Prostate gland (tissue), 2 donors: Measurements from ENCODE around the gene AMOTL1. TPM values are rescaled to one million over a fixed set of nuclear protein-coding genes. Genes with fewer than 3 reads are reported as not detected.

Source experiments
- DNase-seq: peaks from one replicate; pipeline ENCODE4 v3.0.0-alpha.2; 2019; ENCODE audit warnings: low spot score
- H3K27ac ChIP-seq, 2 donors: fragments of 200-600 bp; sonication (generic); 2 replicates each; pipeline ENCODE4 v1.5.1; 2017 to 2019
- H3K27me3 ChIP-seq: fragments of 200-600 bp; sonication (generic); replicated peaks from 2 replicates; pipeline ENCODE4 v1.5.1; 2019; ENCODE audit not compliant: insufficient read depth
- H3K36me3 ChIP-seq, 2 donors: fragments of 200-600 bp; sonication (generic); 1 replicate in 1 of 2; 2 replicates in 1 of 2; pipeline versions ENCODE4 v1.5.1 to v1.8.1; 2017 to 2019
- H3K4me1 ChIP-seq: fragments of 200-600 bp; sonication (generic); replicated peaks from 2 replicates; pipeline ENCODE4 v1.5.1; 2019
- H3K4me3 ChIP-seq, 2 donors: fragments of 200-600 bp; sonication (generic); 2 replicates each; pipeline ENCODE4 v1.5.1; 2017 to 2019
- H3K9me3 ChIP-seq: fragments of 200-600 bp; sonication (generic); 2 replicates; pipeline ENCODE4 v1.5.1; 2017
- CTCF ChIP-seq, 4 experiments: fragments of 200-600 bp in 2 of 4; fragments of 450-650 bp in 2 of 4; sonication (generic) in 2 of 4; IDR thresholded peaks; 1 replicate in 3 of 4; 2 replicates in 1 of 4; pipeline ENCODE4 v1.5.1; 2016 to 2019; ENCODE audit warnings: antibody characterized with exemption in 4 of 4, mild to moderate bottlenecking in 2 of 4, moderate library complexity in 2 of 4
- POLR2A ChIP-seq: fragments of 450-650 bp; IDR thresholded peaks from one replicate; pipeline ENCODE4 v1.6.1; 2016; ENCODE audit warnings: antibody characterized with exemption, mild to moderate bottlenecking
- POLR2AphosphoS5 ChIP-seq: sonication (generic); formaldehyde crosslinking; IDR thresholded peaks from one replicate; pipeline ENCODE4 v1.6.1; 2017; ENCODE audit warnings: antibody characterized with exemption
- WGBS: methylation state at CpG from one replicate; pipeline ENCODE4 v1.1.5; 2018; 5-methylcytosine and 5-hydroxymethylcytosine counted together
- intact Hi-C: fragments of 100-400 bp; cut with DNase I; formaldehyde crosslinking; loops from one replicate; pipeline ENCODE4 v1.14.2; 2022
- total RNA-seq, 2 donors: library from RNA; depleted of rRNA; stranded (reverse); fragments of >200 nt; gene quantifications; one replicate each; pipeline ENCODE4 v1.1.0, GENCODE V29; 2016

AMOTL1 gene
- total RNA-seq, 2 donors from 2014 or later: 49.2 to 67.2 TPM

- Histone ChIP-seq H3K27me3 (no peaks in the 10 kb centered on the region), H3K4me1 (no peaks in the 10 kb centered on the region), H3K4me3 (no peak overlapping the region), H3K9me3 (no peaks in the 10 kb centered on the region), H3K36me3 (no peaks in the 10 kb centered on the region), H3K27ac (peak overlapping the region in 1 of 2 donors; percentile 13)
- 61% methylated on average over 3 of the region's 3 CpGs for WGBS
- intact Hi-C loops: no loop called here
- TF ChIP-seq POLR2A: no peak
- TF ChIP-seq POLR2AphosphoS5: no peak
- TF ChIP-seq CTCF (IDR thresholded peaks at IDR 0.05): no peak
- DNase-seq: no peak
Measured at GRCh38 chr11:94731880-94732601, 36.1 kb upstream of the AMOTL1 start.

- H3K27ac ChIP-seq: peak overlapping the region in 1 of 2 donors; percentile 13
- no peaks in the 10 kb centered on the region for H3K27me3 ChIP-seq
- 76% methylated on average over 7 of the region's 7 CpGs for WGBS
- no peak overlapping the region for H3K4me3 ChIP-seq
- no peaks in the 10 kb centered on the region for H3K4me1 ChIP-seq
- intact Hi-C loops: no loop called here
- TF ChIP-seq CTCF (IDR thresholded peaks at IDR 0.05): no peak
- no peak for TF ChIP-seq POLR2A
- TF ChIP-seq POLR2AphosphoS5: no peak
- no peaks in the 10 kb centered on the region for H3K9me3 ChIP-seq
- no peaks in the 10 kb centered on the region for H3K36me3 ChIP-seq
- no peak for DNase-seq
Measured at GRCh38 chr11:94732617-94733281, 35.4 kb upstream of the AMOTL1 start.

GRCh38 chr11:94734563-94735275, 33.4 kb upstream of the AMOTL1 start:
- Histone ChIP-seq H3K4me1 (no peaks in the 10 kb centered on the region), H3K27me3 (no peaks in the 10 kb centered on the region), H3K4me3 (no peak overlapping the region), H3K9me3 (no peaks in the 10 kb centered on the region), H3K27ac (no peak overlapping the region), H3K36me3 (no peaks in the 10 kb centered on the region)
- WGBS: 89% methylated on average over 4 of the region's 4 CpGs
- intact Hi-C loops: no loop called here
- TF ChIP-seq POLR2A (no peak), POLR2AphosphoS5 (no peak), CTCF (IDR thresholded peaks at IDR 0.05) (no peak)
- no peak for DNase-seq

GRCh38 chr11:94735907-94736306, 32.2 kb upstream of the AMOTL1 start:
- no peak for TF ChIP-seq CTCF (IDR thresholded peaks at IDR 0.05)
- WGBS: 75% methylated on average over 4 of the region's 4 CpGs

More at GRCh38 chr11:94735907-94736306, 32.2 kb upstream of the AMOTL1 start:
- Histone ChIP-seq H3K4me1 (no peaks in the 10 kb centered on the region), H3K27me3 (no peaks in the 10 kb centered on the region), H3K36me3 (no peaks in the 10 kb centered on the region), H3K27ac (no peak overlapping the region), H3K9me3 (no peaks in the 10 kb centered on the region), H3K4me3 (no peak overlapping the region)
- intact Hi-C loops: no loop called here
- DNase-seq: no peak
